CD4-positive, alpha-beta T cell treated with Interleukin-17A for 4 hours (primary cell): ENCODE data around the gene ZCCHC10.
"Not testable (repeated sequence)": the region's sequence is repeated elsewhere in the genome, so short reads cannot be mapped to it uniquely, and the experiment has no call there.

ENCODE experiments used
- DNase-seq: peaks from one replicate; pipeline ENCODE4 v3.0.0-alpha.2; 2020; ENCODE audit warnings: mixed read lengths

The ZCCHC10 gene

GRCh38 chr5:133025804-133026663 lies at the start of gene ZCCHC10:
TSS of gene ZCCHC10 (minus strand) at chr5:133026549. CDS start at chr5:133026537, 12 bp downstream.
- peak; percentile 96 for DNase-seq

- DNase-seq, result no peak
These were observed 49.5 kb upstream of the ZCCHC10 start for GRCh38 chr5:133075572-133076536.

GRCh38 chr5:133072021-133072420 lies 45.7 kb upstream of the ZCCHC10 start:
- DNase-seq, result no peak

DNA sequence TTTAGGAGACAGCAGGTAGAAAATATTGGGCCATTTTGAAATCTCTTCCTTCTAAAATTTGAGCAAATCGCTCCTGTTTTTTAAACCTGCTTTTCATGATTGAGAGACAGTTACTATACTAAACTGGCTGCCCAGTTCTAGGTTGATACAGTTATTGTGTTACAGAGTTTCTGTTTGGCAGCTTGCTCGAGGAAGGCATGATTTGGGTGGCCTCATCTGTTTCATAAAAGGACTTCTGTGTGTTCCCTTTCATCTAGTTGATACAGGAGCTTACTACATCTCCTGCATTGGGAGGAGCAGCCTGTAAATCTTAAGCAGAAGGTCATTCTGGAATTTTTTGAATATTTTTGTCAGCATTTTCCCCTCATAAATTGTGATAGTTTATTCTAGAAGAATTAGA lies 39.7 kb upstream of the ZCCHC10 start:
- no peak for DNase-seq

DNA sequence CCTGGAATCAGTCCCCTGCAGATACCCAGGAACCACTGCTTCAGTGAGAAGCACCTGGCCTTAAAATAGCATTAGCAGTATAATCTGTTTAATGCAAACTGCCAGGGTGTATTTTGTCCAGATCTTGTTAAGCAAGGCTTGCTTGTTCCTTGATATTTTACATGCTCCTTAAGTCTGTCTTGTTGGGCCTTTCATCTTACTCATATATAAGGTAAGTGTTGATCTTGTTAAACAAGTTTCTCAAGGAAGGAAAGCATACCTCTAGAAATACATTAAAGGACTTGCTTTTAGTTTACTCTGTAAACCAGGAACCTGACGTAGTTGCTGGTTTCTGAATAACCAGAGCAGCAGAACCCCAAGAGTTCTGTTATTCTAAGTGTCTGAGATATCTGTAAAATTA lies 39.1 kb upstream of the ZCCHC10 start:
- DNase-seq, result no peak

DNA sequence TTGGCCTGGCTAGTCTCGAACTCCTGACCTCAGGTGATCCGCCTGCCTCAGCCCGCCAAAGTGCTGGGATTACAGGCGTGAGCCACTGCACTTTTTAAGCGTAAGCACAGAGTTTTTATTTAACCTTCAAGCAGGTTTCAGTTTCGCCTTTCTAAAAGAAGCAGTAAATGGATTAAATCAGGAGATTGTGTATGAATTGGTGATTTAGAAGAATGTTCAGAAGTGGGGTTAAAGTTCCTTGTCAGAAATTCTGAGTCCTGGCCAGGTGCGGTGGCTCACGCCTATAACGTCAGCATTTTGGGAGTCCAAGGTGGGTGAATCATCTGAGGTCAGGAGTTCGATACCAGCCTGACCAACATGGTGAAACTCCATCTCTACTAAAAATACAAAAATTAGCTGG lies 37.6 kb upstream of the ZCCHC10 start:
- no peak for DNase-seq

GRCh38 chr5:133062276-133062675 lies 35.9 kb upstream of the ZCCHC10 start:
- no peak for DNase-seq

- no peak for DNase-seq
These were observed 33.3 kb upstream of the ZCCHC10 start for GRCh38 chr5:133059621-133060020.

DNA sequence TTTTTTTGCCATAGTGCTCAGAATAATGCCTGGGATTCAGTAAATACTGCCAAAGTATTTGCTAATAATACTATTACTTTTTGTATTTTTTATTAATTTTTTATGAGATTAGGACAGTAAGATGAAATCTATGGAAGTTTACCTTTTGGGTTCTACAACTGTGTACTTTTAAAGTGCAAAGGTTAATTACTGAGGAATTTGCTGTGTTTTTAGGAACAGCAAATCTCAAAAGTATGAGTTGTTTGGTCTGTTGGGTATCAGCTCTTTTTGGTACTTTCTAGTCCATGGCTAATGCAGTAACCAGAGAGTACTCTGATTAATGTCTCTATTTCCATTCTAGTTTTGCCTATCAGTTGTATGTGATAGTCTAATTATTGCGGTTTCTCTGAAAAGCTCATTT lies 30.5 kb upstream of the ZCCHC10 start:
- DNase-seq, result no peak

DNA sequence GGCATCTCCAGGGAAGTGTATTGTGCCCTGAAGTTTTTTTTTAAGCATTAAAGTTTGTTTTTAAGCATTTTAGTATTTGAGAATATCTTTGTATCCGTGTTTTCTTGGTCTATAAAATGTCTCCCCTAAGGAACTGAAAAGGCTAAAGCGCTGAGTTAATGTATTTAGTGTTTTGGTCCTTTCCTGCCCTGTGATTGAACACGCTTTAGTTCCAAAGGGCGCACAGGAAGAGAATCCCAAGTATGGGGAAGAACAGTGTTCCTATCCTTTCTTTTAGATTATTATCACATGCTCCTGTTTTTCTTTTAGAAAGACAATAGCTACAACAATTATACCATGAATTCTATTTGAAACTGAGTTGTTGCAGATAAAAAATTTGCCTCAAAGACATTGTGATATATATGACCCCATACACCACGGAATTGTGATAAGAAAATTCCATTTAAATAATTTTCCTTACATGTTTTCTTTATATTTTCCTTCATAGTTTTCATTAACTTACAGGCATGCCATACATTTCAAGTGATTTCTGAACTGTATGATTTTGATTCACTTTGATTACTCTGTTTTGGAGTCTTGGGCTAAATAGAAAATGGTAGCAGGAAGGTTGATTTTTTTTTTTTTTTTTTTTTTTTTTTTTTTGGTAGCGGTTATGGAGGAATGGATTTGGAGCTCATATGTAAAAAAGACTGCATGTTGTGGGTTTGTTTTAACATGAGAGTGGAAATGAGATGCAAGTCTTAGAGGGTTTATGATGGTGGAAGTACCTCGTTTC lies 28.5 kb upstream of the ZCCHC10 start:
- no peak for DNase-seq

DNA sequence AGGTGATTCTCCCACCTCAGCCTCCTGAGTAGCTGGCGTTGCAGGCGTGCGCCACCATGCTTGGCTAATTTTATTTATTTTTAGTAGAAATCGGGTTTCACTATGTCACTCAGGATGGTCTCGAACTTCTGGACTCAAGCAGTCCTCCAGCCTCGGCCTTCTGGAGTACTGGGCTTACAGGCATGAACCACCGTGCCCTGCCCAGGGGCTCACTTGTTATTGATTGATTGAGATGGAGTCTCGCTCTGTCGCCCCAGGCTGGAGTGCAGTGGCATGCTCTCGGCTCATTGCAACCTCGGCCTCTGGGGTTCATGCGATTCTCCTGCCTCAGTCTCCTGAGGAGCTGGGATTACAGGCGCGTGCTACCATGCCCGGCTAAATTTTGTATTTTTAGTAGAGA lies 27.1 kb upstream of the ZCCHC10 start:
- no peak for DNase-seq

DNA sequence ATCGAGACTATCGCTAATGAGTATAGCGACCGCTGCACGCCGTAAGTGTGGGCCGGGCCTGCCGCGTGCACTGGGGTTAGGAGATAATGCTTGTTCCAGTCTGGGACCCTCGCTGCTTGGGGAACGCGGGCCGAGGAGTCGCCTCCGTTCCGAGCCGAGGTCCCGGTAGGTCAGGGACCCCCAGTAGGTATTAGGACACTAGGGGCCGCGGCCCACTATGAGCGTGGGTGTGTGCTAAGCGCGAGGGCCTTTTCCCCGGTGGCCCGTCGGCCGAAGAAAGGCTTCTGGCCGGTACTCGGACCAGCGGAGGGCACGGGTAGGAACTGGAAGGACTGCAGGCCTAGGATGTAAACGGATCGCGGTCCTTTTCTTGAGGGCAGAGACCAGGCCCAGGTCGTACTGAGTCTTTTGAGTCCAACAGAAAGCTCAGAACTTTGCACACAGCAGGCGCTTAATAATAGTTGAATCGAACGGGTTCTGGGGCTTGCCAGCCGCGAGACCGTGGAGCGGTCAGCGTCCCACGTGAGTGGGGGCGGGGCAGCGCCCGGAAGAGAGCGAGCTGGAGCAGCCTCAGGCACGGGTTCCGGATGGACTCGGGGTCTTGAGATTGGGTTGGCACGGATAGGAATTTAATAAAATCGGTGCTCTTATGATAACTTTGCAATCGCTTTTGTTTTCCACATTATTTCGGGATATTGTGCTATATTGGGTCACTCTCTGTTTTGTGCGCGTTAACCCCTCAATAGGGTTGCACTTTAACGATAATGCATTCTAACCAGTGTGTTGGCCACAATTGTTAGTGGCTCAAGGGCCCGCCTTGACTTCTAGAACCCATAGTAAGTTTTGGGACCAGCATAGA lies 26.2 kb upstream of the ZCCHC10 start:
- peak; percentile 41 for DNase-seq

GRCh38 chr5:133051542-133052316 lies 25.4 kb upstream of the ZCCHC10 start, which contains the start of gene HSPA4:
TSS of gene HSPA4 (plus strand) at chr5:133052013. CDS start at chr5:133052251, 238 bp downstream.
- peak; percentile 97 for DNase-seq

GRCh38 chr5:133051061-133051541 lies 24.8 kb upstream of the ZCCHC10 start:
- no peak for DNase-seq

- DNase-seq, result no peak
These were observed 24.2 kb upstream of the ZCCHC10 start for GRCh38 chr5:133050521-133050920.

DNA sequence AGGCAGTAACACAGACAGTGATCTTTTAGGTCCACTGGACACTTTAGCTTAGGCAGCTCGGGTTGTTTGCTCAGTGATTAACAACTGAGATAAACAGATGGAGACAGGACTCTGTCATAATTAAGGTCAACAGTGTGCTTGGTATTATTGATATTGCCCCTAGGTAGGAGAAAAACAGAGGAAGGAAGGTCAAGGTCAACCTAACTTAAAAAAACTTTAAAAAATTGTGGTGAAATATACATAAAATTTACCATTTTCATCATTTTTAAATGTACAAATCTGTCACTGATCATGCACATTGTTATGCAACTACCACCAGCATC lies 23.3 kb upstream of the ZCCHC10 start:
- DNase-seq, result no peak

DNA sequence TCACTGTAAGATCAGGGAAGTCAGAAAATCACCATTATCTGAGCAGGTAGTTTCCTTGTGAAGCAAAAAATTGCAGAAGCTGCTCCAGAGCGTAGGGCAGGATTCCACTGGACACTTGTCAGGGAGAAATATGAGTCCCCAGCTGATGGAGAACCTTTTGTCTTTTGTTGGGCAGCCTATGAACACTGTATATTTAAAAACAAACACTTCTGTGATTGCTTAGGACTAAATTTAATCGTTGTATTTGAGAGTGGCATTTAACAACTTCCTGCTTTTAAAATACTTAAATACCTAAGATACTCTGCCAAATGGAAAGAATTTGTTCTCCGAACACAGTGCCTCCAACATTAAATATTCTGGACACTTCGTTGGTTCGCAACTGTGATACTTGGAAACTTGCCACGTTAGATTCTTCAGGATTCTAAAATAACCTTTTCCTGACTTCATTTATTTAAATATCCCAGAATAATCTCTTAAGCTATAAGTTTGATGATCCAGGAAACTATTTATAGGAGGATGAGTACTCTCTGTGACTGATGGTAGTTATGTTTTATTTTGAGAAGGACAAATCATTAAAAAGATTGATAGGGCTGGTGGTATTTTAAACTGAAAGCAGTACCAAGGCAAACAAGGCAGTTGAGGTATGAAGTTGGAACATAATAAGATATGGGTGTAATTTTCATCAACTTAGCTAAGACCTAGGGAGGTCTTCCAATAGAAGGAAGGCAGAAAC lies 22.8 kb upstream of the ZCCHC10 start:
- DNase-seq, result no peak

DNA sequence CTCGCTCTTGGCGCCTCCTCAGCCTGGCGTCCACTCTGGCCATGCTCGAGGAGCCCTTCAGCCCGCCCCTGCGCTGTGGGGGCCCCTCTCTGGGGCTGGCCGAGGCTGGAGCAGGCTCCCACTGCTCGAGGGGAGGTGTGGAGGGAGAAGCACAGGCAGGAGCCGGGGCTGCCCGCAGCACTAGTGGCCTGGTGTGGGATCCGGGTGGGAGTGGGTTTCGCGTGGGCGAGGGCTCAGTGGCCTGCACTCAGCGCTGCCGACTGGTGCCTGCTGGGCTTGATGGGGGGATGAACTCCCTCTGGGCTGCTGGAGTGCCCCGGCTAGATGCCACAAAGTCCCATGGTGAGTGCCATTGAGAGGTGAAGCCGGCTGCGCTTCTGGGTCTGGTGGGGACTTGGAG lies 21.1 kb upstream of the ZCCHC10 start:
- no peak for DNase-seq

DNA sequence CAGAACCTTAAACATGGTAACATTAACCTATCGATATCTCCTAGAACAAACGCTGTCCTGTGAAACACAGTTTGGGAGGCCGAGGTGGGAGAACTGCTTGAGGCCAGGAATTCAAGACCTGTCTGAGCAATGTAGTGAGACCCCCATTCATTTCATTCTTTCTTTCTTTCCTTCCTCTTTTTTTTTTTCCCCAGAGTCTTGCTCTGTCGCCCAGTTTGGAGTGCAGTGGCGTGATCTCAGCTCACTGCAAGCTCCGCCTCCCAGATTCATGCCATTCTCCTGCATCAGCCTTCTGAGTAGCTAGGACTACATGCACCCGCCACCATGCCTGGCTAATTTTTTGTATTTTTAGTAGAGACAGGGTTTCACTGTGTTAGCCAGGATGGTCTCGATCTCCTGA lies 20.2 kb upstream of the ZCCHC10 start:
- not testable (repeated sequence) for DNase-seq

GRCh38 chr5:133041910-133042309 lies 15.6 kb upstream of the ZCCHC10 start:
- DNase-seq, result no peak
